Hepatocyte (in vitro differentiated cells): ENCODE measurements around the gene ANGPTL8.

Experiments
- CTCF ChIP-seq: fragments of 200-600 bp; sonication (generic); IDR thresholded peaks from 2 replicates; pipeline ENCODE4 v1.5.1; 2016; ENCODE audit warnings: antibody characterized with exemption, mild to moderate bottlenecking; ENCODE audit not compliant: poor library complexity
- EZH2 ChIP-seq: fragments of 200-600 bp; sonication (generic); IDR thresholded peaks from 2 replicates; pipeline ENCODE4 v1.6.1; 2016; ENCODE audit warnings: antibody characterized with exemption, mild to moderate bottlenecking, borderline replicate concordance
- EZH2phosphoT487 ChIP-seq: fragments of 200-600 bp; sonication (generic); IDR thresholded peaks from one replicate; pipeline ENCODE4 v1.6.1; 2018; ENCODE audit warnings: antibody characterized with exemption, mild to moderate bottlenecking, low read depth, moderate library complexity; ENCODE audit not compliant: unreplicated experiment, severe bottlenecking

- TF ChIP-seq CTCF, result no peak
- no peak for TF ChIP-seq EZH2phosphoT487
- no peak for TF ChIP-seq EZH2
Measured at GRCh38 chr19:11240008-11240444, 607 bp downstream of the ANGPTL8 start.
